Measurements from ENCODE around the gene C3.

DNA sequence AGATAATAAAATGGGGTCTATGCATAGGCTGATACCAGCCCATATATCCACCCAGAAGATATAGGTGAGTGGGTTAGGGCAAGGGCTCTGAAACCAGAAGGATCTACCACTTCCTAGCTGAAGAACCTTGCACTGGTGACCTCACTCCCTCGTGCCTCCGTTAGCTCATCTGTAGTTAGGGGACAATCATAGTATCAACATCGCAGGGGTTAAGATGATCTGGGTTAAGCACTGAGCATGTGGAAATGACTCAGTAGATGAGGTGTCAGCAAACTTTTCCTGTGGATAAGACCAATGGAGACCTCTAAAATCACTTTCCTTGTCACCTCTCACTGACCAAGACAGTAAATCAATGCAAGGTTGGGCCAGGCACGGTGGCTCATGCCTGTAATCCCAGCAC, 81.0 kb downstream of the C3 start:
- TF ChIP-seq, protein P1, sequence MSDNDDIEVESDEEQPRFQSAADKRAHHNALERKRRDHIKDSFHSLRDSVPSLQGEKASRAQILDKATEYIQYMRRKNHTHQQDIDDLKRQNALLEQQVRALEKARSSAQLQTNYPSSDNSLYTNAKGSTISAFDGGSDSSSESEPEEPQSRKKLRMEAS (IDR thresholded peaks at IDR 0.05) = no peak
- TF ChIP-seq CHD2 (IDR thresholded peaks at IDR 0.05; ENCODE audit: low read length, partially characterized antibody) (no peak), MYC (IDR thresholded peaks at IDR 0.05; ENCODE audit: borderline replicate concordance, low read length) (no peak), RCOR1 (IDR thresholded peaks at IDR 0.05; ENCODE audit: low read depth, low read length) (no peak), CTCF (IDR thresholded peaks at IDR 0.05) (no peak)
